KMS-11 (cell line): ENCODE results near the gene TRIP11.

Source experiments
- H2AFZ ChIP-seq: fragments of 200-600 bp; sonication (generic); 2 replicates; pipeline ENCODE4 v1.6.1; 2016; ENCODE audit warnings: antibody characterized with exemption, mixed run types, low read depth
- H3K27ac ChIP-seq: fragments of 200-600 bp; sonication (generic); 2 replicates; pipeline ENCODE4 v1.6.1; 2016; ENCODE audit warnings: mild to moderate bottlenecking, mixed run types
- H3K27me3 ChIP-seq: fragments of 200-600 bp; sonication (generic); 2 replicates; pipeline ENCODE4 v1.6.1; 2017; ENCODE audit warnings: mild to moderate bottlenecking, low read depth, mixed run types, moderate library complexity; ENCODE audit not compliant: insufficient read depth
- H3K36me3 ChIP-seq: fragments of 200-600 bp; sonication (generic); 2 replicates; pipeline ENCODE4 v1.6.1; 2017; ENCODE audit warnings: mild to moderate bottlenecking, mixed run types; ENCODE audit not compliant: insufficient read depth
- H3K4me1 ChIP-seq: fragments of 200-600 bp; sonication (generic); 2 replicates; pipeline ENCODE4 v1.6.1; 2016; ENCODE audit warnings: mild to moderate bottlenecking, low read depth, mixed run types; ENCODE audit not compliant: poor library complexity, severe bottlenecking
- H3K4me2 ChIP-seq: fragments of 200-600 bp; sonication (generic); 2 replicates; pipeline ENCODE4 v1.7.0; 2016; ENCODE audit warnings: mild to moderate bottlenecking, mixed run types
- H3K4me3 ChIP-seq: fragments of 200-600 bp; sonication (generic); IDR thresholded peaks from 2 replicates; pipeline ENCODE4 v1.6.1; 2017; ENCODE audit warnings: low read depth, low read length, mixed read lengths; ENCODE audit not compliant: insufficient read depth
- H3K79me2 ChIP-seq: fragments of 200-600 bp; sonication (generic); 2 replicates; pipeline ENCODE4 v1.6.1; 2016; ENCODE audit warnings: low read depth, mixed run types; ENCODE audit not compliant: insufficient read depth
- H3K9ac ChIP-seq: fragments of 200-600 bp; sonication (generic); 2 replicates; pipeline ENCODE4 v1.6.1; 2016; ENCODE audit warnings: mild to moderate bottlenecking, mixed run types
- H4K20me1 ChIP-seq: fragments of 200-600 bp; sonication (generic); 2 replicates; pipeline ENCODE4 v1.6.1; 2016; ENCODE audit warnings: mild to moderate bottlenecking, mixed run types; ENCODE audit not compliant: insufficient read depth
- TF ChIP-seq, protein P1 (sequence below): fragments of 200-600 bp; sonication (generic); conservative IDR thresholded peaks from 2 replicates; pipeline ENCODE4 v1.6.1; 2017; ENCODE audit warnings: low read depth, mild to moderate bottlenecking, antibody characterized with exemption, low read length, moderate library complexity, mixed read lengths

Gene TRIP11

DNA sequence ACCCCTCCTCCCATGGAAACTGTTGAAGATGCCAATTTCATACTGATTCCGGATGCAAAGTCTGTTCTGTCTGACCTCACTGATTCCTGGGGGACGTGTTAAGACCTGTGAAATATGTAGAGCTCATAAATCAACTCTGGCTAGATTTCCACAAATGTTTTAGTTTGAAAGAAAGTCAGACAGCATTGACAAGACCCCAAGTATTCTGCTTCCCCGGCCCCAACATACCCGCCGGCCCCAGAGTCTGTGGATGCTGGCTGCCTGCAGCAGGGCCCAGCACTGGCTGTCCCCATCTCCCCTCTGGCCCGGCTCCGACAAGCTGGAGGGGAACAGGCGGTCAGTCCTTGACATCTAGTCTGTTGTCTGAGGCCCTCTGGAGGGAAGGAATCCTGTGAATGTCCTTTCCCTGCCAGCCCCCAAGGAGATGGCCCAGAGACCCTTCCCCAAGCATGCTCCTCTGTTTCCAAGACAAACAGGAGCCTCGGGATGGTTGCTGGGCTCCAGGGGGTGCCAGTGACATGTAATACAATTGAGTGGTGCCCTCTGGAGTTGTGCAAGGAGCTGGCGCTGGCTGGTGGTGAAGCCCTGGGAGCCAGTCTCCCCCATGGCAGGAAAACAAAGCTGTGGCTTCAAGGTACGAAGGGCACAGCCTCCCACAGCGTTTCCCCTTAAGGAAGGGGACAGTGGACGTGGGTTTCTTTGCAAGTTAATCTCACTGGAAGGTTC lies 114.7 kb downstream of the TRIP11 start:
- Histone ChIP-seq H2AFZ (no peak overlapping the region), H3K79me2 (no peaks in the 10 kb centered on the region)

DNA sequence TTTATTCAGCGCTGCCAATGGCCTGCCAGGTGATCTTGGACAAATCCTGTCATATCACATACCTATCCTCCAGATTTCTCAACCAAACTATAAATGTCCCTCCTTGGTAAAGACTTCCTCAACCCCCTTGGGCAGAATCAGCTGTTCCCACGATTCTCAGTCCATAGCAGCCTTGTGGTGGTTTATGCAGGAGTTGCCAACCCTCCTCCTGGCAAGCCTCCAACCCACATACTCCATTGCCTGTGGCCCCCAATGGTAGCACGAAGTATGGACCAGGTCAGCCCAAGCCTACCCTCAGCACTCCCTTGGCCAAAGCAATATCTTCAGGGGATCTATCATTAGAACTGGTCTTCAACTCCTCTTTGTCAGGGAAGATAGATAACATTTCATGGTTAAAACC lies 119.3 kb downstream of the TRIP11 start:
- H3K4me3 ChIP-seq, result no peak overlapping the region
- H3K27ac ChIP-seq, result no peak overlapping the region
- no peak overlapping the region for H3K9ac ChIP-seq
- no peaks in the 10 kb centered on the region for H3K79me2 ChIP-seq
- no peaks in the 10 kb centered on the region for H3K27me3 ChIP-seq
- no peaks in the 10 kb centered on the region for H3K4me1 ChIP-seq
- H4K20me1 ChIP-seq, result no peaks in the 10 kb centered on the region
- TF ChIP-seq, protein P1, sequence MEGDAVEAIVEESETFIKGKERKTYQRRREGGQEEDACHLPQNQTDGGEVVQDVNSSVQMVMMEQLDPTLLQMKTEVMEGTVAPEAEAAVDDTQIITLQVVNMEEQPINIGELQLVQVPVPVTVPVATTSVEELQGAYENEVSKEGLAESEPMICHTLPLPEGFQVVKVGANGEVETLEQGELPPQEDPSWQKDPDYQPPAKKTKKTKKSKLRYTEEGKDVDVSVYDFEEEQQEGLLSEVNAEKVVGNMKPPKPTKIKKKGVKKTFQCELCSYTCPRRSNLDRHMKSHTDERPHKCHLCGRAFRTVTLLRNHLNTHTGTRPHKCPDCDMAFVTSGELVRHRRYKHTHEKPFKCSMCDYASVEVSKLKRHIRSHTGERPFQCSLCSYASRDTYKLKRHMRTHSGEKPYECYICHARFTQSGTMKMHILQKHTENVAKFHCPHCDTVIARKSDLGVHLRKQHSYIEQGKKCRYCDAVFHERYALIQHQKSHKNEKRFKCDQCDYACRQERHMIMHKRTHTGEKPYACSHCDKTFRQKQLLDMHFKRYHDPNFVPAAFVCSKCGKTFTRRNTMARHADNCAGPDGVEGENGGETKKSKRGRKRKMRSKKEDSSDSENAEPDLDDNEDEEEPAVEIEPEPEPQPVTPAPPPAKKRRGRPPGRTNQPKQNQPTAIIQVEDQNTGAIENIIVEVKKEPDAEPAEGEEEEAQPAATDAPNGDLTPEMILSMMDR, result no peak
- H3K4me2 ChIP-seq, result no peak overlapping the region
- H2AFZ ChIP-seq, result no peak overlapping the region
- no peaks in the 10 kb centered on the region for H3K36me3 ChIP-seq

More for the DNA sequence above, 114.7 kb downstream of the TRIP11 start:
- Histone ChIP-seq H3K4me3 (no peak overlapping the region), H3K4me1 (no peaks in the 10 kb centered on the region), H4K20me1 (no peaks in the 10 kb centered on the region), H3K36me3 (no peaks in the 10 kb centered on the region), H3K27me3 (no peaks in the 10 kb centered on the region), H3K4me2 (no peak overlapping the region), H3K27ac (no peak overlapping the region), H3K9ac (no peak overlapping the region)
- TF ChIP-seq, protein P1, result no peak

DNA sequence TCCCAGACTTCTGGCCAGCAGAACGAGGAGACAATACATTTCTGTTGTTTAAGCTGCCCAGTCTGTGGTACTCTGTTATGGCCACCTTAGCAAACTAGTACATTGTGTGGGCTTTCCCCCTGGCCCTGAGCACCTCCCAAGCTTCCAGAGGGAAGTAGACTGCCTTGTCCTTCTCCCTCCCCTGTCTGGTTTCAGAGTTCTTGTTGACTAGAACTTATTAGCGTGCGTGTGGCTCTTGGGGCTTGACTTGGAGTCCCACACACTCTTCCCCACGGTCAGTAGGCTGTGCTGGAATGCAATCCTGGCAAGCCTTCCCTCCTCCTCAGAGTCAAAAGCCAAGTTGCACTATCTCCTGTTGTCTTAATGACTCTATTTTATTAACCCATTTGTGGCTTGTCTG lies 120.0 kb downstream of the TRIP11 start:
- Histone ChIP-seq H3K4me2 (no peak overlapping the region), H3K4me1 (no peaks in the 10 kb centered on the region), H3K4me3 (no peak overlapping the region), H3K9ac (no peak overlapping the region), H3K27ac (no peak overlapping the region), H3K79me2 (no peaks in the 10 kb centered on the region), H3K27me3 (no peaks in the 10 kb centered on the region), H4K20me1 (no peaks in the 10 kb centered on the region), H3K36me3 (no peaks in the 10 kb centered on the region), H2AFZ (no peak overlapping the region)
- TF ChIP-seq, protein P1, result no peak

DNA sequence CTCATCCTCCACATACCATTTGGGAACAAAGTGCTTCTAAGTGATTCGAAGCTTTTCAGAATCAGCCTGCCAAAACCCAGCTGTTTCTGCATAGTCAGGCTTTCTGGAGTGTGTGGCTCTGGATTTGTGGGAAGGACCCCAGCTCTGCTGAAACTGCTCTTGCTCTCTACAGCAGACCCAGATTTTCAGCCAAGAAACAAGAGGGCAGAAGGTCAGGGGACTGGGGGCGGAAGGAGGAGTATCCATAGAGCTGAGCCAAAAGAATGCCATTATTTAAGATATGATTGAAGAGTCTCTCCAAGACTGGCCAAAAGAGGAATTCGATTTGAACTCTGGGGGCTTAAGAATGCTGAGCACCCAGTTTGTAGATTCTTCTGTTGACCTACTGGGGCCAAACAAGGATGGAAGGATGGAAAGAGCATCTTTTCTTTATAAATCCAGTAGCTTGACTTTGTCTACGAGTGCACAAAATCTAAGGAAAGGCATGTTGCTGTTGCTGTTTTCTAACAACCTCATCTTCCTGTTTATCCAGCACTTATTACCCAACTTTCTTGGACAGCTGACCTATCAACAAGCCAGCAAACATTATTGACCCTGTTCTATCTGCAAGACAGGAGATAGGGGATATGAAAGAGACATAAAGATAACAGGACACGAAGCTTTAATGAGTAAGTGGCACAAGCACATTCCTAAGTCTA lies 121.5 kb downstream of the TRIP11 start:
- Histone ChIP-seq H2AFZ (no peak overlapping the region), H4K20me1 (no peaks in the 10 kb centered on the region), H3K36me3 (no peaks in the 10 kb centered on the region), H3K79me2 (no peaks in the 10 kb centered on the region), H3K4me2 (no peak overlapping the region), H3K4me3 (no peak overlapping the region), H3K9ac (no peak overlapping the region), H3K27me3 (no peaks in the 10 kb centered on the region), H3K27ac (no peak overlapping the region), H3K4me1 (no peaks in the 10 kb centered on the region)
- TF ChIP-seq, protein P1, result no peak
